Adrenal gland (tissue), 12 donors: ENCODE data around the gene PER3. TPM values are rescaled to one million over a fixed set of nuclear protein-coding genes. Genes with fewer than 3 reads are reported as not detected.

Source experiments
- DNase-seq, 7 donors: peaks; one replicate each; pipeline ENCODE4 v3.0.0-alpha.2; 2019 to 2020
- H3K27ac ChIP-seq, 5 donors: fragments of 200-600 bp; sonication (generic) in 4 of 5; 1 replicate in 3 of 5; 2 replicates in 2 of 5; pipeline versions ENCODE4 v1.5.1 to v1.8.0; 2016 to 2020; ENCODE audit warnings: mild to moderate bottlenecking in 1 of 5
- H3K27me3 ChIP-seq: fragments of 200-600 bp; 2 replicates; pipeline ENCODE4 v1.8.0; 2021
- H3K36me3 ChIP-seq, 2 donors: fragments of 200-600 bp; replicated peaks in 1 of 2; 1 replicate in 1 of 2; 2 replicates in 1 of 2; pipeline versions ENCODE4 v1.5.1 to v1.8.0; 2018 to 2022
- H3K4me1 ChIP-seq, 2 donors: fragments of 200-600 bp; replicated peaks in 1 of 2; 1 replicate in 1 of 2; 2 replicates in 1 of 2; pipeline versions ENCODE4 v1.5.1 to v1.8.0; 2018 to 2021
- H3K4me3 ChIP-seq, 4 donors: fragments of 200-600 bp; sonication (generic) in 3 of 4; one replicate each; pipeline ENCODE4 v1.5.1; 2016 to 2018
- H3K9me3 ChIP-seq, 3 donors: fragments of 200-600 bp; sonication (generic) in 1 of 3; replicated peaks in 1 of 3; 1 replicate in 2 of 3; 2 replicates in 1 of 3; pipeline versions ENCODE4 v1.5.1 to v1.8.0; 2016 to 2021
- CTCF ChIP-seq, 6 experiments: fragments of 450-650 bp in 4 of 6; fragments of 200-600 bp in 2 of 6; sonication (generic) in 1 of 6; IDR thresholded peaks; 1 replicate in 5 of 6; 2 replicates in 1 of 6; pipeline versions ENCODE4 v1.5.1 to v1.8.0; 2016 to 2021; ENCODE audit warnings: antibody characterized with exemption in 6 of 6, mild to moderate bottlenecking in 2 of 6, moderate library complexity in 1 of 6
- POLR2A ChIP-seq, 2 donors: fragments of 450-650 bp; IDR thresholded peaks; one replicate each; pipeline ENCODE4 v1.6.1; 2017; ENCODE audit warnings: antibody characterized with exemption in 2 of 2, mild to moderate bottlenecking in 2 of 2, moderate library complexity in 1 of 2
- WGBS, 4 donors: extraction: QIAGEN DNeasy Blood & Tissue Kit in 2 of 4; methylation state at CpG; one replicate each; pipeline versions ENCODE4 v1.1.5 to v1.1.7; 2013 to 2017; 5-methylcytosine and 5-hydroxymethylcytosine counted together
- intact Hi-C, 2 donors: fragments of 100-400 bp; cut with DNase I; formaldehyde crosslinking; loops; one replicate each; pipeline versions ENCODE4 v1.14.1 to v1.15.0; 2022 to 2023
- polyA plus RNA-seq, 3 donors: library from polyadenylated mRNA; stranded (reverse); fragments of 200-250 nt in 2 of 3; fragments of 350-450 nt in 1 of 3; fragmentation: Illumina TruSeq in 1 of 3; extraction: RNeasy Lipid Tissue Mini Kit (QIAGEN cat#74804) in 1 of 3; gene quantifications; one replicate each; pipeline ENCODE4 v1.2.3, GENCODE V29; 2013 to 2014
- total RNA-seq, 9 donors: library from RNA; depleted of rRNA in 4 of 9; stranded (reverse); fragments of >200 nt in 4 of 9; fragments of 120-200 nt in 1 of 9; fragmentation: NEBNext Ultra II Directional in 1 of 9; extraction: Animal tissue kit (Norgen Biotek cat#: 25700) in 1 of 9; gene quantifications; one replicate each; pipeline versions ENCODE4 v1.1.0 to v1.2.4, GENCODE V29; 2013 to 2023
- donor health status: healthy with polysubstance abuse.
- donor health status: Bipolar disorder and iron deficiency.
- donor health status: DM: yes; HTN: yes; CAD: no.
- donor health status: DM: no; HTN: no; CAD: no.
- donor health status: DM: no; HTN: no; CAD: no.
- donor health status: DM: yes; HTN: yes; CAD: no.

PER3 gene
- total and polyA plus RNA-seq, 12 donors: 8.8 to 29.0 (median 16.9) TPM

- Histone ChIP-seq H3K36me3 (peaks cover 0 to 40% of the 10 kb centered on the region in 2 donors), H3K9me3 (no peaks in the 10 kb centered on the region), H3K4me1 (peaks cover 0 to 5% of the 10 kb centered on the region in 2 donors), H3K27ac (no peak overlapping the region), H3K4me3 (no peak overlapping the region), H3K27me3 (no peaks in the 10 kb centered on the region)
- DNase-seq: no peak
- TF ChIP-seq POLR2A (IDR thresholded peaks at IDR 0.05) (no peak), CTCF (IDR thresholded peaks at IDR 0.05) (no peak)
- intact Hi-C loops: no loop called here
- WGBS, 4 donors: 72 to 79% (median 78%) methylated on average over 3 of the region's 3 CpGs
These were observed 6.5 kb upstream of the PER3 start for GRCh38 chr1:7777591-7777990.

GRCh38 chr1:7778133-7778628 is 5.9 kb upstream of the PER3 start:
- H3K4me3 ChIP-seq: no peak overlapping the region
- 92 to 97% (median 95%) methylated on average over 4 of the region's 4 CpGs for WGBS, 4 donors
- no peak for TF ChIP-seq POLR2A (IDR thresholded peaks at IDR 0.05)
- TF ChIP-seq CTCF (IDR thresholded peaks at IDR 0.05): no peak
- no peak overlapping the region for H3K27ac ChIP-seq
- no peaks in the 10 kb centered on the region for H3K4me1 ChIP-seq
- H3K27me3 ChIP-seq: no peaks in the 10 kb centered on the region
- H3K9me3 ChIP-seq: no peaks in the 10 kb centered on the region
- intact Hi-C loops: no loop called here
- DNase-seq: no peak
- peaks cover 0 to 40% of the 10 kb centered on the region in 2 donors for H3K36me3 ChIP-seq

- Histone ChIP-seq H3K9me3 (no peaks in the 10 kb centered on the region), H3K36me3 (peaks cover 0 to 40% of the 10 kb centered on the region in 2 donors), H3K27ac (no peak overlapping the region), H3K27me3 (no peaks in the 10 kb centered on the region), H3K4me1 (peaks cover 6 to 11% of the 10 kb centered on the region in 2 donors), H3K4me3 (no peak overlapping the region)
- intact Hi-C loops: no loop called here
- no peak for TF ChIP-seq POLR2A (IDR thresholded peaks at IDR 0.05)
- no peak for TF ChIP-seq CTCF (IDR thresholded peaks at IDR 0.05)
- no peak for DNase-seq
- WGBS, 4 donors: 88 to 93% (median 91%) methylated on average over 9 of the region's 9 CpGs
These were observed 3.1 kb upstream of the PER3 start for GRCh38 chr1:7780976-7781375.

- peaks cover 0 to 40% of the 10 kb centered on the region in 2 donors for H3K36me3 ChIP-seq
- TF ChIP-seq CTCF (IDR thresholded peaks at IDR 0.05) (no peak), POLR2A (IDR thresholded peaks at IDR 0.05) (no peak)
These were observed 2.6 kb upstream of the PER3 start for GRCh38 chr1:7781501-7781900.

More at GRCh38 chr1:7781501-7781900, 2.6 kb upstream of the PER3 start:
- no peak overlapping the region for H3K27ac ChIP-seq
- no peak overlapping the region for H3K4me3 ChIP-seq
- H3K4me1 ChIP-seq: peaks cover 6 to 11% of the 10 kb centered on the region in 2 donors
- intact Hi-C loops: no loop called here
- H3K9me3 ChIP-seq: no peaks in the 10 kb centered on the region
- DNase-seq: no peak
- H3K27me3 ChIP-seq: no peaks in the 10 kb centered on the region
- WGBS, 4 donors: 68 to 76% (median 70%) methylated on average over 7 of the region's 7 CpGs
